WI38 (cell line): Measurements from ENCODE around the gene CEACAM16.

ENCODE experiments used
- H3K4me3 ChIP-seq: 2 replicates; pipeline ENCODE4 v1.5.1; 2011; ENCODE audit warnings: low read depth, mild to moderate bottlenecking, control low read depth, low read length
- TF ChIP-seq, protein P1 (sequence below): IDR thresholded peaks from 2 replicates; pipeline ENCODE4 v1.5.1; 2012; ENCODE audit warnings: low read depth, mild to moderate bottlenecking, control low read depth, low read length

CEACAM16 gene

DNA sequence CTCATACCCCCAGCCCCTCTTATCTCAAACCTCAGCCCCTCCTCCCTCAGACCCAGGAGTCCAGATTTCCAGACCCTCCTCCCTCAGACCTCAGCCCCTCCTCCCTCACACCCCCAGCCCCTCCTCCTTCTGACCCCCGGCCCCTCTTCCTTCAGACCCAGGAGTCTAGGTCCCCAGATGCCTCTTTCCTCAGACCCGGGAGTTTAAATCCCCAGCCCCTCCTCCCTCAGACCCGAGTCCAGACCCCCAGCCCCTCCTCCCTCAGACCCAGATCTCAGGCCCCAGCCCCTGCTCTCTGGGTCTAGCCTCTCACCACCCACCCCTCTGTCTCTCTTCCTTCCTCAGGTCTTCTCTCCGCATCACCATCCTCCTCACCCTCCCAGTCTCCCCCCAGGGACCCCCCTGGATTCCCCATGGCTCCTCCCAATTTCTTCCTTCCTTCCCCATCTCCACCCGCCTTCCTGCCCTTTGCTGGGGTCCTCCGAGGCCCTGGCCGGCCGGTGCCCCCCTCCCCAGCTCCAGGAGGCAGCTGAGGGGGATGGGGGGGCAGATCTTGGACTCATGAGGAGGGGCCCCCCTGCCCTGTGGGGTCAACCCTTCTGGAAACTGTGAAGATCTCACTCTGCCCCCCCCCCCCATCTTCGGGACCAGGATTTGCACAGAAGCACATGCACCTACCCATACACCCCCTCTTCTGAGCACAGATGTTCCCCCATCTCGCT, 60.3 kb downstream of the CEACAM16 start:
- H3K4me3 ChIP-seq, result no peak overlapping the region
- TF ChIP-seq, protein P1, sequence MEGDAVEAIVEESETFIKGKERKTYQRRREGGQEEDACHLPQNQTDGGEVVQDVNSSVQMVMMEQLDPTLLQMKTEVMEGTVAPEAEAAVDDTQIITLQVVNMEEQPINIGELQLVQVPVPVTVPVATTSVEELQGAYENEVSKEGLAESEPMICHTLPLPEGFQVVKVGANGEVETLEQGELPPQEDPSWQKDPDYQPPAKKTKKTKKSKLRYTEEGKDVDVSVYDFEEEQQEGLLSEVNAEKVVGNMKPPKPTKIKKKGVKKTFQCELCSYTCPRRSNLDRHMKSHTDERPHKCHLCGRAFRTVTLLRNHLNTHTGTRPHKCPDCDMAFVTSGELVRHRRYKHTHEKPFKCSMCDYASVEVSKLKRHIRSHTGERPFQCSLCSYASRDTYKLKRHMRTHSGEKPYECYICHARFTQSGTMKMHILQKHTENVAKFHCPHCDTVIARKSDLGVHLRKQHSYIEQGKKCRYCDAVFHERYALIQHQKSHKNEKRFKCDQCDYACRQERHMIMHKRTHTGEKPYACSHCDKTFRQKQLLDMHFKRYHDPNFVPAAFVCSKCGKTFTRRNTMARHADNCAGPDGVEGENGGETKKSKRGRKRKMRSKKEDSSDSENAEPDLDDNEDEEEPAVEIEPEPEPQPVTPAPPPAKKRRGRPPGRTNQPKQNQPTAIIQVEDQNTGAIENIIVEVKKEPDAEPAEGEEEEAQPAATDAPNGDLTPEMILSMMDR, result no peak
